Gastrocnemius medialis (tissue), 4 donors: Measurements from ENCODE around the gene POU5F2. TPM values are rescaled to one million over a fixed set of nuclear protein-coding genes. Genes with fewer than 3 reads are reported as not detected.

Experiments used
- ATAC-seq, 2 donors: fragments of 150-250 bp; one replicate each; pipeline ENCODE4 v1.9.1; 2016
- DNase-seq, 2 donors: peaks; one replicate each; pipeline ENCODE4 v3.0.0-alpha.2; 2019
- H3K27ac ChIP-seq, 4 donors: fragments of 200-600 bp; sonication (generic); 1 replicate in 1 of 4; 2 replicates in 3 of 4; pipeline ENCODE4 v1.5.1; 2016 to 2018; ENCODE audit warnings: mild to moderate bottlenecking in 2 of 4, moderate library complexity in 1 of 4
- H3K27me3 ChIP-seq, 3 donors: fragments of 200-600 bp; sonication (generic) in 2 of 3; 1 replicate in 1 of 3; 2 replicates in 2 of 3; pipeline versions ENCODE4 v1.5.1 to v1.6.0; 2016 to 2019; ENCODE audit warnings: mild to moderate bottlenecking in 1 of 3, moderate library complexity in 1 of 3
- H3K36me3 ChIP-seq, 2 donors: fragments of 200-600 bp; sonication (generic) in 1 of 2; one replicate each; pipeline ENCODE4 v1.5.1; 2017 to 2018
- H3K4me1 ChIP-seq, 2 donors: fragments of 200-600 bp; sonication (generic) in 1 of 2; one replicate each; pipeline ENCODE4 v1.5.1; 2016 to 2017; ENCODE audit warnings: mild to moderate bottlenecking in 2 of 2
- H3K4me3 ChIP-seq, 4 donors: fragments of 200-600 bp; sonication (generic) in 3 of 4; 1 replicate in 1 of 4; 2 replicates in 3 of 4; pipeline ENCODE4 v1.5.1; 2016 to 2019; ENCODE audit warnings: mild to moderate bottlenecking in 2 of 4
- H3K9me3 ChIP-seq, 3 donors: fragments of 200-600 bp; sonication (generic) in 2 of 3; 1 replicate in 1 of 3; 2 replicates in 2 of 3; pipeline ENCODE4 v1.5.1; 2016 to 2019
- POLR2A ChIP-seq, 2 donors: fragments of 450-650 bp; IDR thresholded peaks; one replicate each; pipeline ENCODE4 v1.6.1; 2017; ENCODE audit warnings: antibody characterized with exemption in 2 of 2, mild to moderate bottlenecking in 2 of 2, moderate library complexity in 2 of 2
- in situ Hi-C, 4 donors: fragments of 200-750 bp; cut with MboI; loops; one replicate each; pipeline versions ENCODE4 v1.15.0 to v1.8.0; 2017; ENCODE audit warnings: low sequenced_read_pairs in 4 of 4
- intact Hi-C: fragments of 100-400 bp; cut with DNase I; formaldehyde crosslinking; loops from one replicate; pipeline ENCODE4 v1.15.1; 2023; ENCODE audit warnings: low total_unique reads
- total RNA-seq, 4 donors: library from RNA; depleted of rRNA; stranded (reverse); fragments of >200 nt; gene quantifications; one replicate each; pipeline versions ENCODE4 v1.1.0 to v1.2.3, GENCODE V29; 2016
- TF ChIP-seq, protein P1 (sequence below), 5 experiments: fragments of 450-650 bp in 3 of 5; fragments of 200-600 bp in 2 of 5; sonication (generic) in 2 of 5; IDR thresholded peaks in 4 of 5; conservative IDR thresholded peaks in 1 of 5; 1 replicate in 4 of 5; 2 replicates in 1 of 5; pipeline ENCODE4 v1.5.1; 2016 to 2019; ENCODE audit warnings: antibody characterized with exemption in 5 of 5, mild to moderate bottlenecking in 3 of 5, moderate library complexity in 3 of 5

Gene POU5F2
- total RNA-seq, 4 donors from 2014 or later: 0.02 to 1.8 (median 0.03) TPM

GRCh38 chr5:93755716-93756115 is 14.3 kb upstream of the POU5F2 start:
- Histone ChIP-seq H3K27ac (no peak overlapping the region), H3K4me1 (no peaks in the 10 kb centered on the region), H3K9me3 (no peaks in the 10 kb centered on the region), H3K36me3 (no peaks in the 10 kb centered on the region), H3K4me3 (no peak overlapping the region), H3K27me3 (no peaks in the 10 kb centered on the region)
- no peak for DNase-seq
- ATAC-seq: no peak
- intact Hi-C loops: no loop called here
- no peak for TF ChIP-seq POLR2A (IDR thresholded peaks at IDR 0.05)
- in situ Hi-C loops: no loop called here

DNA sequence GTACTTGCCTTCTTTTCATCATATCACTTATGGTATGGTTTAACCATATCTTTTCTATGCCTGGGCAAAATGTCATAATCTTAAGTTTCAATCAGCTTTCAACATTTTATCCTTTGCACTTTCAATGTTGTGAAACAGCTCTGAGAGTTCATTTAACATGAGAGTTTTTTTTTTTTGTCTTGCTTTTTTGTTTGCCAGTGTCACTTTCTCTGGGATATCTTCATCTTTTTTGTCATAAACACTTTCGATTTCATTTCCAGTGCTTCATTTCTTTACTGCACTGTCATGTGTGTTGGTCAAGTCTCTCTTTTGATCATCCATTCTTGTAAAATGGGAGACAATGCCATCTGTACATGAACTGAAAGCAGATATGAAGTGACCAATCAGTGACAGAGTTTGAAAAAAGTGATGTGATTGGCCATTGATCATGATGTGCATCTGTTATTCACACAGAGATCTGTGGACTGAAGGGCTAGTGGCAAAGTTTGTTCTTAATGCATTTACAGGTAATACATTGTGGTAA is 7.5 kb upstream of the POU5F2 start:
- ATAC-seq: no peak
- no peak overlapping the region for H3K4me3 ChIP-seq
- H3K36me3 ChIP-seq: no peaks in the 10 kb centered on the region
- in situ Hi-C loops: no loop called here
- TF ChIP-seq, protein P1, sequence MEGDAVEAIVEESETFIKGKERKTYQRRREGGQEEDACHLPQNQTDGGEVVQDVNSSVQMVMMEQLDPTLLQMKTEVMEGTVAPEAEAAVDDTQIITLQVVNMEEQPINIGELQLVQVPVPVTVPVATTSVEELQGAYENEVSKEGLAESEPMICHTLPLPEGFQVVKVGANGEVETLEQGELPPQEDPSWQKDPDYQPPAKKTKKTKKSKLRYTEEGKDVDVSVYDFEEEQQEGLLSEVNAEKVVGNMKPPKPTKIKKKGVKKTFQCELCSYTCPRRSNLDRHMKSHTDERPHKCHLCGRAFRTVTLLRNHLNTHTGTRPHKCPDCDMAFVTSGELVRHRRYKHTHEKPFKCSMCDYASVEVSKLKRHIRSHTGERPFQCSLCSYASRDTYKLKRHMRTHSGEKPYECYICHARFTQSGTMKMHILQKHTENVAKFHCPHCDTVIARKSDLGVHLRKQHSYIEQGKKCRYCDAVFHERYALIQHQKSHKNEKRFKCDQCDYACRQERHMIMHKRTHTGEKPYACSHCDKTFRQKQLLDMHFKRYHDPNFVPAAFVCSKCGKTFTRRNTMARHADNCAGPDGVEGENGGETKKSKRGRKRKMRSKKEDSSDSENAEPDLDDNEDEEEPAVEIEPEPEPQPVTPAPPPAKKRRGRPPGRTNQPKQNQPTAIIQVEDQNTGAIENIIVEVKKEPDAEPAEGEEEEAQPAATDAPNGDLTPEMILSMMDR (IDR thresholded peaks at IDR 0.05 in 4 of 5, conservative IDR thresholded peaks at IDR 0.05 in 1 of 5): no peak
- TF ChIP-seq POLR2A (IDR thresholded peaks at IDR 0.05): no peak
- no peaks in the 10 kb centered on the region for H3K4me1 ChIP-seq
- no peak for DNase-seq
- H3K27me3 ChIP-seq: no peaks in the 10 kb centered on the region
- H3K27ac ChIP-seq: no peak overlapping the region
- no peaks in the 10 kb centered on the region for H3K9me3 ChIP-seq
- intact Hi-C loops: no loop called here

DNA sequence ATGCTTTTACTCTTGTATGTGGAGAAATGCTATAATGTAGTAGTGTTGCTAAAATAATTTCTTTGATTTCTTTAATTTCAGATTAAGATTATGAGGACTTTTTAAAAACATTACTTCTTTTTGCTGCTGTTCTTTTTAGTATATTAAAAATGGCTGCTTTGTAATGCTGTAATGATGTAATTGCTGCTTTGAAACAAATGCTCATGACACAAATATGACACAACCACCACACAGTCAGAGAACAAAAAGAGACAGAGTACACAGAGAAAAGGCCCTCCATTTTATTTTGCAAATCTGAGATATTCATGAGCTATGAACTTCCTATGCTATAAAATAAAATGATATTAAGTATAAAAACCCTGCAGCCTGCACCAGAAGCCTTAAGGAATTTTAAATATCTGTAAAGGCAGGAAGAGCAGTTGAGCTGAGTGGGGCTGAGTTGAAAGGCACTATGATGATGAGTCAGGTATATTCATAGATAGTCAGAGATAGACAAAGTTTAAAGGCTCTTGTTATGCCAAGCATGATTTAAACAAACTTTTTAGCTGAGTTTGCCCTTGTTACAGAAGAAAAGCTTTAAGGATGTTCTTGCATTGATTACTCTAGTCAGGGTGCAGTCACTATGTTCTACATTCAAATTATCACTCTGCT is 5.1 kb upstream of the POU5F2 start:
- no peak for DNase-seq
- no peak overlapping the region for H3K27ac ChIP-seq
- no peak overlapping the region for H3K4me3 ChIP-seq
- no peaks in the 10 kb centered on the region for H3K36me3 ChIP-seq
- in situ Hi-C loops (no loop called here), intact Hi-C loops (no loop called here)
- H3K9me3 ChIP-seq: no peaks in the 10 kb centered on the region
- H3K4me1 ChIP-seq: no peaks in the 10 kb centered on the region
- TF ChIP-seq, protein P1 (IDR thresholded peaks at IDR 0.05 in 4 of 5, conservative IDR thresholded peaks at IDR 0.05 in 1 of 5): no peak
- no peak for TF ChIP-seq POLR2A (IDR thresholded peaks at IDR 0.05)
- no peak for ATAC-seq
- H3K27me3 ChIP-seq: no peaks in the 10 kb centered on the region

GRCh38 chr5:93736284-93736683 is 5.1 kb downstream of the POU5F2 start:
- no peak for TF ChIP-seq POLR2A (IDR thresholded peaks at IDR 0.05)
- TF ChIP-seq, protein P1 (IDR thresholded peaks at IDR 0.05 in 4 of 5, conservative IDR thresholded peaks at IDR 0.05 in 1 of 5): no peak
- Histone ChIP-seq H3K36me3 (no peaks in the 10 kb centered on the region), H3K4me3 (no peak overlapping the region), H3K27ac (no peak overlapping the region), H3K27me3 (no peaks in the 10 kb centered on the region), H3K4me1 (no peaks in the 10 kb centered on the region), H3K9me3 (no peaks in the 10 kb centered on the region)
- ATAC-seq: no peak
- intact Hi-C loops (no loop called here), in situ Hi-C loops (no loop called here)
- no peak for DNase-seq

DNA sequence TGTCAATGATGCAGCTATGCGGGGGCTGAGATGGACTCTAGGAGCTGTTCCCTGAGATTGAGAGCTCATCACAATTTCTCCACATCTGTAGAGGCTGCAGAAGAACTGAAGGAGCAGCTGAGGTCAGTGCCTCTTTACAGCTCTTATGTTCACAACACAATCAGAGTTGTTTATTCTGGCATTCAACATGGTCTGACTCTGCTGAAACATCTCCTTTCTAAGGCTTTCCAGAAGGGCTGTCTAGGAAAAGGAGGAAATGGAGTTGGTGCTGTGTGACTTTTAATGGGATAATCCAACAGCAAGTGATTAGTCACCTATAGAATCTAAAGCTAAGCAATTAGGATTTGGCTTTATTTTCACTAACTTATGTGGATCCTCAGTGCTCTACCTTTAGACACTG is 6.0 kb downstream of the POU5F2 start:
- TF ChIP-seq POLR2A (IDR thresholded peaks at IDR 0.05): no peak
- TF ChIP-seq, protein P1 (IDR thresholded peaks at IDR 0.05 in 4 of 5, conservative IDR thresholded peaks at IDR 0.05 in 1 of 5): no peak
- ATAC-seq (no peak), DNase-seq (no peak)
- Histone ChIP-seq H3K27me3 (no peaks in the 10 kb centered on the region), H3K4me3 (no peak overlapping the region), H3K36me3 (no peaks in the 10 kb centered on the region), H3K27ac (no peak overlapping the region), H3K9me3 (no peaks in the 10 kb centered on the region), H3K4me1 (no peaks in the 10 kb centered on the region)
- intact Hi-C loops (no loop called here), in situ Hi-C loops (no loop called here)
